WERI-Rb-1 (cell line): Measurements from ENCODE around the gene SLC7A8.

Experiments
- DNase-seq: peaks from one replicate; pipeline ENCODE4 v3.0.0-alpha.2; 2020
- H3K27ac ChIP-seq: fragments of 250-450 bp; sonication (Bioruptor Pico); 2 replicates; pipeline ENCODE4 v1.5.1; 2020; ENCODE audit warnings: mild to moderate bottlenecking, moderate library complexity
- H3K27me3 ChIP-seq: fragments of 250-450 bp; sonication (Bioruptor Pico); 2 replicates; pipeline ENCODE4 v1.5.1; 2021; ENCODE audit warnings: mild to moderate bottlenecking, low read depth, moderate library complexity; ENCODE audit not compliant: insufficient read depth, severe bottlenecking
- H3K36me3 ChIP-seq: fragments of 250-450 bp; sonication (Bioruptor Pico); 2 replicates; pipeline ENCODE4 v1.5.1; 2020; ENCODE audit warnings: mild to moderate bottlenecking, moderate library complexity
- H3K4me3 ChIP-seq: 2 replicates; pipeline ENCODE4 v1.5.1; 2011; ENCODE audit warnings: low read depth, mild to moderate bottlenecking, control low read depth, low read length
- H3K9me3 ChIP-seq: fragments of 250-450 bp; sonication (Bioruptor Pico); 2 replicates; pipeline ENCODE4 v1.5.1; 2021; ENCODE audit warnings: mild to moderate bottlenecking, moderate library complexity; ENCODE audit not compliant: severe bottlenecking
- CTCF ChIP-seq: IDR thresholded peaks from 2 replicates; pipeline ENCODE4 v1.5.1; 2011; ENCODE audit warnings: low read depth, mild to moderate bottlenecking, control low read depth, inconsistent platforms, low read length

SLC7A8 gene

DNA sequence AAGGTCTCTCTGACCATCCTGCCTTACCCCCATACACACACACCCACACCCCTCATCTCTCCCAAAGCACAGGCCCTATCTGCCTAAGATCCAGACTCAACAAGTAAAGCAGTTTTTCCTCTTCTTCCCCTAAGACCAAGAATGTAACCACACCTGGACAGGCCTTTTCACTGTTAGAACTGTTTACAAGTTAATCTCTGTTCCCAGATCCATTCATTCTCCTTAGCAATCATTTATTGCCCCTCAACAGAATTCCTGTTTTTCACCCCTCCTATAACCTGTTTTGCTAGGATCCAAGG, 76.8 kb downstream of the SLC7A8 start:
- DNase-seq, result no peak
- Histone ChIP-seq H3K27me3 (peaks cover 6% of the 10 kb centered on the region), H3K27ac (no peak overlapping the region), H3K4me3 (no peak overlapping the region), H3K9me3 (peaks cover 3% of the 10 kb centered on the region), H3K36me3 (no peaks in the 10 kb centered on the region)
- TF ChIP-seq CTCF, result no peak

DNA sequence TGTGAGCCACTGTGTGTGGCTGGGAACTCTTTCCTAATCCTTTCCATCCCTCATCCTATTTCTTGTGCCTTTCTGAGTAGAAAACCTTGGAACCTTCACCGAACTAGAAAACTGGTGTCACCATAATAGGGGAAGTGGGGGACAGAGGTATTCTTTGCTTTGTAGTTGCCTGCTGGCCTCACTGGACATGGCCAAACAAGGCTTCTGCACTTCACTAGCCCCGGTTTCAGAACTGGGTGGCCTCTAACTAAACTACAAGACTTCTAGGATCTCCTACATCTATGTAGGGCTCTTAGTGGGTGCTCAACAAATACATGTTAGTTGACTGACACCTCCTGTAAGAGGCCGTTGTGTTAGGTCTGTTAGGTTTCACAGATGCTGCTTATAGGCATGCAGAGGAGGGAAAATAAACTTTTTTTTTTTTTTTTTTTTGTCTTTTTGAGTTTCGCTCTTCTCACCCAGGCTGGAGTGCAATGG, 78.1 kb downstream of the SLC7A8 start:
- no peak for TF ChIP-seq CTCF
- H3K4me3 ChIP-seq, result no peak overlapping the region
- H3K27me3 ChIP-seq, result no peaks in the 10 kb centered on the region
- DNase-seq, result no peak
- no peaks in the 10 kb centered on the region for H3K36me3 ChIP-seq
- peaks cover 3% of the 10 kb centered on the region for H3K9me3 ChIP-seq
- H3K27ac ChIP-seq, result no peak overlapping the region

GRCh38 chr14:23104591-23105347, 78.7 kb downstream of the SLC7A8 start, which contains the start of gene CIROP:
TSS of gene CIROP (minus strand) at chr14:23104989. CDS start at chr14:23104920, 69 bp downstream.
- no peaks in the 10 kb centered on the region for H3K27me3 ChIP-seq
- TF ChIP-seq CTCF, result no peak
- H3K4me3 ChIP-seq, result no peak within 1 kb of the TSS
- peaks cover 3% of the 10 kb centered on the region for H3K9me3 ChIP-seq
- no peaks in the 10 kb centered on the region for H3K36me3 ChIP-seq
- DNase-seq, result no peak
- H3K27ac ChIP-seq, result no peak within 1 kb of the TSS

GRCh38 chr14:23104070-23104590, 79.3 kb downstream of the SLC7A8 start:
- Histone ChIP-seq H3K27ac (no peak overlapping the region), H3K4me3 (no peak overlapping the region), H3K9me3 (peaks cover 3% of the 10 kb centered on the region), H3K27me3 (no peaks in the 10 kb centered on the region), H3K36me3 (no peaks in the 10 kb centered on the region)
- DNase-seq, result no peak
- TF ChIP-seq CTCF, result no peak

- no peak for TF ChIP-seq CTCF
- H3K27me3 ChIP-seq, result no peaks in the 10 kb centered on the region
- H3K9me3 ChIP-seq, result peaks cover 2% of the 10 kb centered on the region
- DNase-seq, result no peak
- H3K4me3 ChIP-seq, result no peak overlapping the region
- no peak overlapping the region for H3K27ac ChIP-seq
- H3K36me3 ChIP-seq, result peaks cover 3% of the 10 kb centered on the region
Measured at GRCh38 chr14:23103581-23103980, 79.9 kb downstream of the SLC7A8 start.
